Activated CD4-positive, alpha-beta T cell treated with anti-CD3 and anti-CD28 coated beads, Interleukin-2, Interleukin-4, amounts not matched to agents 100 ng/mL and 50 ng/mL, durations not matched to agents 16 hours and 8 hours (primary cell): Measurements from ENCODE around the gene RGS14.
A peak's percentile ranks its signal among the peaks of the same experiment; 100 is the strongest.
"Not testable (repeated sequence)": the region's sequence is repeated elsewhere in the genome, so short reads cannot be mapped to it uniquely, and the experiment has no call there.

Source experiments
- DNase-seq: peaks from one replicate; pipeline ENCODE4 v3.0.0-alpha.2; 2020; ENCODE audit warnings: low spot score

Gene RGS14

GRCh38 chr5:177402271-177403043 lies 44.7 kb downstream of the RGS14 start:
- DNase-seq, result peak; percentile 62

GRCh38 chr5:177403102-177403791 lies 45.5 kb downstream of the RGS14 start:
- DNase-seq, result peak; percentile 17

- DNase-seq, result peak; percentile 82
Observed at GRCh38 chr5:177403792-177404640, 46.3 kb downstream of the RGS14 start.

- DNase-seq, result no peak
Observed at GRCh38 chr5:177404641-177405179, 47.0 kb downstream of the RGS14 start.

GRCh38 chr5:177405312-177405711 lies 47.6 kb downstream of the RGS14 start:
- DNase-seq, result no peak

- DNase-seq, result no peak
Observed at GRCh38 chr5:177405805-177406204, 48.1 kb downstream of the RGS14 start.

GRCh38 chr5:177409043-177409801 lies 51.5 kb downstream of the RGS14 start, which contains the start of gene F12:
Gene F12 (minus strand): TSS chr5:177409564. CDS start chr5:177409527, 37 bp downstream.
- no peak for DNase-seq

GRCh38 chr5:177410575-177410974 lies 52.9 kb downstream of the RGS14 start:
- DNase-seq, result no peak

GRCh38 chr5:177412603-177413233 lies 55.0 kb downstream of the RGS14 start:
- peak; percentile 18 for DNase-seq

GRCh38 chr5:177414481-177414880 lies 56.8 kb downstream of the RGS14 start:
- no peak for DNase-seq

GRCh38 chr5:177417081-177417480 lies 59.4 kb downstream of the RGS14 start:
- DNase-seq, result not testable (repeated sequence)

GRCh38 chr5:177419046-177419445 lies 61.3 kb downstream of the RGS14 start:
- DNase-seq, result no peak

- DNase-seq, result not testable (repeated sequence)
Observed at GRCh38 chr5:177420472-177420871, 62.7 kb downstream of the RGS14 start.

GRCh38 chr5:177421062-177421798 lies 63.5 kb downstream of the RGS14 start:
- no peak for DNase-seq
